HG03558 (cell line): ENCODE results near the gene PITPNM3.
"Not testable (repeated sequence)": the region's sequence is repeated elsewhere in the genome, so short reads cannot be mapped to it uniquely, and the experiment has no call there.

ENCODE experiments used
- ATAC-seq: cut with Tn5 transposase; IDR thresholded peaks from one replicate; pipeline ENCODE4 v1.9.1; 2021; ENCODE audit warnings: moderate number of reproducible peaks; ENCODE audit not compliant: unreplicated experiment; ENCODE audit errors: extremely low read depth

Gene PITPNM3

GRCh38 chr17:6487251-6488007 lies 68.9 kb downstream of the PITPNM3 start:
- no peak for ATAC-seq

GRCh38 chr17:6485646-6486412 lies 70.5 kb downstream of the PITPNM3 start:
- ATAC-seq = no peak

GRCh38 chr17:6483507-6483906 lies 72.8 kb downstream of the PITPNM3 start:
- ATAC-seq = no peak

- ATAC-seq = not testable (repeated sequence)
Observed at GRCh38 chr17:6482796-6483195, 73.6 kb downstream of the PITPNM3 start.

- no peak for ATAC-seq
Observed at GRCh38 chr17:6482105-6482455, 74.3 kb downstream of the PITPNM3 start.

GRCh38 chr17:6480303-6480675 lies 76.1 kb downstream of the PITPNM3 start:
- ATAC-seq = no peak

- no peak for ATAC-seq
Observed at GRCh38 chr17:6479622-6480302, 76.6 kb downstream of the PITPNM3 start.

GRCh38 chr17:6478486-6478885 lies 77.9 kb downstream of the PITPNM3 start:
- ATAC-seq = no peak

GRCh38 chr17:6477831-6478383 lies 78.4 kb downstream of the PITPNM3 start:
- no peak for ATAC-seq

- ATAC-seq = no peak
Observed at GRCh38 chr17:6476810-6477179, 79.6 kb downstream of the PITPNM3 start.

- ATAC-seq = no peak
Observed at GRCh38 chr17:6476076-6476809, 80.1 kb downstream of the PITPNM3 start.

- ATAC-seq = no peak
Observed at GRCh38 chr17:6475411-6475810, 80.9 kb downstream of the PITPNM3 start.

- ATAC-seq = no peak
Observed at GRCh38 chr17:6474906-6475305, 81.4 kb downstream of the PITPNM3 start.

GRCh38 chr17:6474376-6474775 lies 82.0 kb downstream of the PITPNM3 start:
- no peak for ATAC-seq

- no peak for ATAC-seq
Observed at GRCh38 chr17:6473128-6473767, 83.1 kb downstream of the PITPNM3 start.

- ATAC-seq = no peak
Observed at GRCh38 chr17:6472517-6472916, 83.8 kb downstream of the PITPNM3 start.

- no peak for ATAC-seq
Observed at GRCh38 chr17:6471531-6472465, 84.6 kb downstream of the PITPNM3 start.

- ATAC-seq = no peak
Observed at GRCh38 chr17:6470751-6471521, 85.4 kb downstream of the PITPNM3 start.
